ENCODE data around the gene CCDC192.
"Not testable (repeated sequence)": the region's sequence is repeated elsewhere in the genome, so short reads cannot be mapped to it uniquely, and the experiment has no call there.

CCDC192 gene

DNA sequence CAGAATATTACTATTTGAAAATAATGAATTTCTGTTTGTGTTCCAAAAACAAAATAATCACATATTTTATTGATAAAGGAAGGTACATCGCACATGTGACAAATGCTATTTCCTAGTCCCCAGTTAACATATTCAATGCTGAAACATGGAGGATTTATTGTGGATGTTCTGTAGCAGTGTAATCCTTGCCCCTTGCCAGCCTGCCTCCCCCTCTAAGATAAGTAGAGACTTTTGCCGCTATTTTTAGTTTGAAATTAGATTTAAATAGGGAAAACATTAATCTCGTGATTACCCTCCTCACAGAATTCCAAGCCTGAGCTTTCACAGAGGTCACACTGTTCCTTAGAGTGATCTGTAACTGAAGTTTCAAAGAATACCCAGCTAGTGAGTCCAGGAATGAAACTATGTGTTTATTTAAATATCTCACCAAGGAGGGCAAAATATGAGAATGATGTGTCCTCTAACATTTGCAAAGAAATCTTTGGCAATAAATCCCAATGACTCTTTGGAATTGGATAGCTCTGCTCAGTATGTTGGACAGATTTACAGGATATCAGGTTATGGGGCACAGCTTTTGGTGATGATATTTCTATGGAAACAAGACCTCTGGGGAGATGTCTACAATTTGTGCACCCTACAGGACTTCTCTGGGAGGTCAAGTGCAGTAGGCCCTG is 37.0 kb upstream of the CCDC192 start:
- Histone ChIP-seq H3K27ac (no peak overlapping the region), H3K27me3 (replicated peaks) (no peaks in the 10 kb centered on the region), H3K36me3 (replicated peaks) (no peaks in the 10 kb centered on the region), H3K4me3 (ENCODE audit: low read depth, low read length) (no peak overlapping the region)
- DNase-seq: no peak
- in situ Hi-C loops (cut with HindIII; ENCODE audit: low pct_ligation_motif_present, low sequenced_read_pairs): no loop called here
- TF ChIP-seq, protein P1, sequence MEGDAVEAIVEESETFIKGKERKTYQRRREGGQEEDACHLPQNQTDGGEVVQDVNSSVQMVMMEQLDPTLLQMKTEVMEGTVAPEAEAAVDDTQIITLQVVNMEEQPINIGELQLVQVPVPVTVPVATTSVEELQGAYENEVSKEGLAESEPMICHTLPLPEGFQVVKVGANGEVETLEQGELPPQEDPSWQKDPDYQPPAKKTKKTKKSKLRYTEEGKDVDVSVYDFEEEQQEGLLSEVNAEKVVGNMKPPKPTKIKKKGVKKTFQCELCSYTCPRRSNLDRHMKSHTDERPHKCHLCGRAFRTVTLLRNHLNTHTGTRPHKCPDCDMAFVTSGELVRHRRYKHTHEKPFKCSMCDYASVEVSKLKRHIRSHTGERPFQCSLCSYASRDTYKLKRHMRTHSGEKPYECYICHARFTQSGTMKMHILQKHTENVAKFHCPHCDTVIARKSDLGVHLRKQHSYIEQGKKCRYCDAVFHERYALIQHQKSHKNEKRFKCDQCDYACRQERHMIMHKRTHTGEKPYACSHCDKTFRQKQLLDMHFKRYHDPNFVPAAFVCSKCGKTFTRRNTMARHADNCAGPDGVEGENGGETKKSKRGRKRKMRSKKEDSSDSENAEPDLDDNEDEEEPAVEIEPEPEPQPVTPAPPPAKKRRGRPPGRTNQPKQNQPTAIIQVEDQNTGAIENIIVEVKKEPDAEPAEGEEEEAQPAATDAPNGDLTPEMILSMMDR (IDR thresholded peaks at IDR 0.05; ENCODE audit: low read depth, low read length, missing control alignments): no peak

- Histone ChIP-seq H3K36me3 (replicated peaks) (no peaks in the 10 kb centered on the region), H3K4me3 (ENCODE audit: low read depth, low read length) (no peak overlapping the region), H3K27me3 (replicated peaks) (no peaks in the 10 kb centered on the region), H3K27ac (no peak overlapping the region)
- DNase-seq: no peak
- in situ Hi-C loops (cut with HindIII; ENCODE audit: low pct_ligation_motif_present, low sequenced_read_pairs): no loop called here
- TF ChIP-seq, protein P1 (IDR thresholded peaks at IDR 0.05; ENCODE audit: low read depth, low read length, missing control alignments): no peak
Observed at GRCh38 chr5:127667926-127668325, 35.3 kb upstream of the CCDC192 start.

- H3K27ac ChIP-seq: no peak overlapping the region
- no peaks in the 10 kb centered on the region for H3K27me3 ChIP-seq (replicated peaks)
- in situ Hi-C loops (cut with HindIII; ENCODE audit: low pct_ligation_motif_present, low sequenced_read_pairs): no loop called here
- no peaks in the 10 kb centered on the region for H3K36me3 ChIP-seq (replicated peaks)
- peak; percentile 29 for DNase-seq
- TF ChIP-seq, protein P1 (IDR thresholded peaks at IDR 0.05; ENCODE audit: low read depth, low read length, missing control alignments): no peak
- no peak overlapping the region for H3K4me3 ChIP-seq (ENCODE audit: low read depth, low read length)
Observed at GRCh38 chr5:127671218-127671617, 32.0 kb upstream of the CCDC192 start.

DNA sequence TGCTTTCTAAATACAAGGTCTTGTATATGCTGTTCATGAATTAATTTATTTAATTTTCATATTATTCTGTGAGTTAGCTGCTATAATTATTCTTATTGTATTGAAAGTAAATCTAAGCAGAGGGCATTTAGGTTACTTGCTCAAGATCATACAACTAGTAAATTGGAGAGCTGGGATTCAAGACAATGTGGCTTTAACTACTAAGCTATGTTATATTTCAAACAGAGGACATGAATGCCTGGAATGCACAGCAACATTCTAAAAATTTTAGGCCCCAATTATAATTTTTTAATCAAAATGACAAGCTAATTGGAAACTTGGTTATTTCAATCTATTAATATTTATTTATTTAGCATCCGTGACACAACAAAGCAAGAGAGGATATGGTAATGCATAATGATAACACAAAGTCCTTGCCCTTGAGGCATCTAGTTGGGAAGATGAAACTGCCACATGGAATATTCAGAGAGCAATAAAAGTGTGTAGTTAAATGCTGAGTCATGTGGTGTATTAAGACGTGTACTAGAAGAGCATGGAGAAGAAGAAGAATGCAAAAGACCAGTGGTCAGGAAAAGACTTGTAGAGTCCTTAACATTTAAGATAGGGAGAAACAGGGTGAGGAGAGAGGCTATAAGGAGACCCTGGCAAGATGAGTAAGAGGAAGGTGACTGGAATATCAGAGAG is 29.9 kb upstream of the CCDC192 start:
- no peak for DNase-seq
- Histone ChIP-seq H3K36me3 (replicated peaks) (no peaks in the 10 kb centered on the region), H3K27ac (no peak overlapping the region), H3K27me3 (replicated peaks) (no peaks in the 10 kb centered on the region), H3K4me3 (ENCODE audit: low read depth, low read length) (no peak overlapping the region)
- TF ChIP-seq, protein P1 (IDR thresholded peaks at IDR 0.05; ENCODE audit: low read depth, low read length, missing control alignments): no peak
- in situ Hi-C loops (cut with HindIII; ENCODE audit: low pct_ligation_motif_present, low sequenced_read_pairs): no loop called here

DNA sequence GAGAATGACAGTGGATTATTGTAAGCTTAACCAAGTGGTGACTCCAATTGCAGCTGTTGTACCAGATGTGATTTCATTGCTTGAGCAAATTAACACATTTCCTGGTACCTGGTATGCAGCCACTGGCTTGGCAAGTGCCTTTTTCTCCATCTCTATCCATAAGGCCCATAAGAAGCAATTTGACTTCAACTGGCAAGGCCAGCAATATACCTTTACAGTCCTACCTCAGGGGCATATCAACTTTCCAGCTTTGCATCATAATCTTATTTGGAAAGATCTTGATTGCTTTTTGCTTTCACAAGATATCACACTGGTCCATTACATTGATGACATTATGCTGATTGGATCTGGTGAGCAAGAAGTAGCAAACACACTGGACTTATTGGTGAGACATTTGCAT is 26.2 kb upstream of the CCDC192 start:
- in situ Hi-C loops (cut with HindIII; ENCODE audit: low pct_ligation_motif_present, low sequenced_read_pairs); H3K27ac ChIP-seq; H3K36me3 ChIP-seq (replicated peaks); H3K27me3 ChIP-seq (replicated peaks); H3K4me3 ChIP-seq (ENCODE audit: low read depth, low read length); DNase-seq: not testable (repeated sequence)

DNA sequence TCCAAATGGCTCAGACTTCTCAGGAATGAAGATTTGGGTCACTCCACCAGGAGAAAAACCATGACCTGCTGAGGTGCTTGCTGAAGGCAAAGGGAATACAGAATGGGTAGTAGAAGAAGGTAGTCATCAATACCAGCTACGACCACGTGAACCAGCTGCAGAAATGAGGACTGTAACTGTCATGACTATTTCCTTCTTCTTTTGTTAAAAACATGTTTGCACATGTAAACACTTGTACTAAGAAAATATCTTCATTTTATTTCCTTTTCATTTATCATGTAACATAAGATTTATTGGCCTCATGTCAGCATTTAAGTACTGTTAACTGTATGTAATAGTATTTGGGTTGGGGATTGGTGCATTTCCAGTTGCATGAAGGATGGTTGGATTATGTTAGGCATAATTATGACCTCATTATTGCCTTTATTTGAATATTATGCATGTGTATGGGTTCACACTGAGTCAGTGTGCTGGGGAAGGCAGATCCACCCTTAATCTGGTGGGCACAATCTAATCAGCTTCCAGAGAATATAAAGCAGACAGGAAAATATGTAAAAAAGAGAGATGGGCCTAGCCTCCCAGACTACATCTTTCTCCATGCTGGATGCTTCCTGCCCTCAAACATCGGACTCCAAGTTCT is 23.4 kb upstream of the CCDC192 start:
- DNase-seq; H3K4me3 ChIP-seq (ENCODE audit: low read depth, low read length); in situ Hi-C loops (cut with HindIII; ENCODE audit: low pct_ligation_motif_present, low sequenced_read_pairs); H3K27ac ChIP-seq; H3K27me3 ChIP-seq (replicated peaks); H3K36me3 ChIP-seq (replicated peaks): not testable (repeated sequence)
